ENCODE data around the gene L3MBTL3.

L3MBTL3 gene

DNA sequence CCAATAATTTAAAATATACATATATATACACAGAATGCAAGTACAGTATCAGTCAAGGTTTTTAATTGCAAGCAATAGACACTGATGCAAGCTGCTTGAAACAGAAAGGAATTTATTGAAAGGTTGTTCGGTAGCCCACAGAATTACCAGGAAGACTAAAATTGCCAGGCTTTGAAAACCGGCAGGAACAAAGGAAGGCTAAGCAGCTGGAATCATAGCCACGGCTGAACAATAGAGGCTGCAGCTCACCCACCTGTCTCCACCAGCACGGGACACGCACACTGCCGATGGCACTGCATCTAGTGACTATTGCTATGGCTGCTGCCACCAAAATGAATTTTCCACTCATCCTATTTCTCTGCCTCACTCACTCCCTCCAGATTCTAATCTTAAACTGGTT lies 22.0 kb upstream of the L3MBTL3 start:
- no peak for TF ChIP-seq POLR2AphosphoS5 (IDR thresholded peaks at IDR 0.05; ENCODE audit: low read depth, low read length)
- TF ChIP-seq FOXP2 (optimal IDR thresholded peaks at IDR 0.05; ENCODE audit: borderline replicate concordance, extremely low read depth, extremely low read length, insufficient read depth) = no peak
- TF ChIP-seq, protein P1, sequence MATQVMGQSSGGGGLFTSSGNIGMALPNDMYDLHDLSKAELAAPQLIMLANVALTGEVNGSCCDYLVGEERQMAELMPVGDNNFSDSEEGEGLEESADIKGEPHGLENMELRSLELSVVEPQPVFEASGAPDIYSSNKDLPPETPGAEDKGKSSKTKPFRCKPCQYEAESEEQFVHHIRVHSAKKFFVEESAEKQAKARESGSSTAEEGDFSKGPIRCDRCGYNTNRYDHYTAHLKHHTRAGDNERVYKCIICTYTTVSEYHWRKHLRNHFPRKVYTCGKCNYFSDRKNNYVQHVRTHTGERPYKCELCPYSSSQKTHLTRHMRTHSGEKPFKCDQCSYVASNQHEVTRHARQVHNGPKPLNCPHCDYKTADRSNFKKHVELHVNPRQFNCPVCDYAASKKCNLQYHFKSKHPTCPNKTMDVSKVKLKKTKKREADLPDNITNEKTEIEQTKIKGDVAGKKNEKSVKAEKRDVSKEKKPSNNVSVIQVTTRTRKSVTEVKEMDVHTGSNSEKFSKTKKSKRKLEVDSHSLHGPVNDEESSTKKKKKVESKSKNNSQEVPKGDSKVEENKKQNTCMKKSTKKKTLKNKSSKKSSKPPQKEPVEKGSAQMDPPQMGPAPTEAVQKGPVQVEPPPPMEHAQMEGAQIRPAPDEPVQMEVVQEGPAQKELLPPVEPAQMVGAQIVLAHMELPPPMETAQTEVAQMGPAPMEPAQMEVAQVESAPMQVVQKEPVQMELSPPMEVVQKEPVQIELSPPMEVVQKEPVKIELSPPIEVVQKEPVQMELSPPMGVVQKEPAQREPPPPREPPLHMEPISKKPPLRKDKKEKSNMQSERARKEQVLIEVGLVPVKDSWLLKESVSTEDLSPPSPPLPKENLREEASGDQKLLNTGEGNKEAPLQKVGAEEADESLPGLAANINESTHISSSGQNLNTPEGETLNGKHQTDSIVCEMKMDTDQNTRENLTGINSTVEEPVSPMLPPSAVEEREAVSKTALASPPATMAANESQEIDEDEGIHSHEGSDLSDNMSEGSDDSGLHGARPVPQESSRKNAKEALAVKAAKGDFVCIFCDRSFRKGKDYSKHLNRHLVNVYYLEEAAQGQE (IDR thresholded peaks at IDR 0.05; ENCODE audit: insufficient read depth in 1 of 2, low read depth in 2 of 2, low read length in 2 of 2) = no peak
- no peak for TF ChIP-seq SIN3A (IDR thresholded peaks at IDR 0.05; ENCODE audit: borderline replicate concordance, insufficient read depth, low read length)
- TF ChIP-seq TAF1 (IDR thresholded peaks at IDR 0.05; ENCODE audit: borderline replicate concordance, insufficient read depth, low read length) = no peak

DNA sequence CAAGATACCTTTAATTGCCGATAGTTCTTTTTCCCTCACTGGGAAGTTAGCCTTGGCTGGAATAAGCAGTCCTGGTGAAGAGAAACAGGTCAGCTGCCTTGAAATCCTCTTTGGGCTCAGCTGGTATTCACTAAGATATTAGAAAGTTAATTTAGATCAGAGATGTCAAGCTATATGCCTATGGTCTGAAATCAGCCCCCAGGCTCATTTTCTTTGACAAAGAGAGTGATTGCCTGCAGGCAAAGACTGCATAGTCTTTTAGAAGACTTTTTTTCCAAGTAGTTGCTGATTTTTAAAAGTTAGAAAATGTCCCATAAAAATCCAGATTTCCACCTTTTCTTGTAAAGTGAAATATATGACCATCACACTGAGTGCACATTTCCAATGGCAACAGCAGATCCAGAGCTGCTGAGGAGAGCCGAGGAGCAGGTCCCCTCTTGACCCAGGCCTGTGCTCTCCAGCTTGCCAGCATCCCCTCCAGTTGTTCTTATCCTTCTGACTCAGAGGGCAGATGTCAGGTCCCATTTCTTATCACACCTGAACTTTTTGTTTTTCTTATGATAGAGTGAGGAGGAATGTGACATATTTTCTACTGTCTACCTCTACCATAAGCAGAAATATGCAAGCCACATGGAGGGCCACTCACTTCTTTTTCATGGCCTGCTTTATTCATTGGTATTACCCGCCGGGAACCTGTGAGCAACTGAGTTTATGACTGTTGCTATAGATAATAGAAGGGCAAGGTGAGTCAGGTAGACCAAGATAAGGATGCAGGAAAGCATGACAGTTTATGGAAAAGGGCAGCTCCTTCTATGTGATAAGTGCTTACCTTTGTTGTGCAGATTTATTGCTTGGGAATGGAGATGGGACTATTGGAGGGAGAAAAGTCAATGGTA lies 17.6 kb upstream of the L3MBTL3 start:
- no peak for TF ChIP-seq SIN3A (IDR thresholded peaks at IDR 0.05; ENCODE audit: borderline replicate concordance, insufficient read depth, low read length)
- TF ChIP-seq TAF1 (IDR thresholded peaks at IDR 0.05; ENCODE audit: borderline replicate concordance, insufficient read depth, low read length) = no peak
- TF ChIP-seq, protein P1 (IDR thresholded peaks at IDR 0.05; ENCODE audit: insufficient read depth in 1 of 2, low read depth in 2 of 2, low read length in 2 of 2) = no peak
- no peak for TF ChIP-seq FOXP2 (optimal IDR thresholded peaks at IDR 0.05; ENCODE audit: borderline replicate concordance, extremely low read depth, extremely low read length, insufficient read depth)
- no peak for TF ChIP-seq POLR2AphosphoS5 (IDR thresholded peaks at IDR 0.05; ENCODE audit: low read depth, low read length)

DNA sequence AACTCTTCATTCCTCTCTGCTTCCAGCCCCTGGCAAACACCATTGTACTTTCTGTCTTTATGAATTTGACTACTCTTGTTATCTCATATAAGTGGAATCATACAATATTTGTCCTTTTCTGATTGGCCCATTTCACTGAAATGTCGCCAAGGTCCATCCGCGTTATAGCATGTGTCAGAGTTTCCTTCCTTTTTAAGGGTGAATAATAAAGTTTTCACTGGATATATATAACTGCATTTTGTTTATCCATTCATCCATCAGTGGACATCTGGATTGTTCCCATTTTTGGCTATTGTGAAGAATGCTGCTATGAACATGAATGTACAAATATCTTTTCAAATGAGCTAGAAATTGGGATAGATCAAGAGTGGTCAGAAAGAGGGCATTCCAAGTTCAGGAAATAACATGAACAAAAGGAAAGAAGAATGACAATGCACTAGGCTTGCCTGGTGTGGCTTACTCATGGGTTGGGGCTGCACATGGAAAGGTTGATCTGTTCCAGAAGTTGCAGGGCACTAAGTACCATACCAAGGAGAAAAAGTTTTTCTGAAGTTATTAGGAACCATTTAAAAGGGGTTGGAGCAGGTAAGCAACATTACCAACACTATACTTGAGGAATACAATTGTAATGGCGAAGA lies 10.0 kb upstream of the L3MBTL3 start:
- TF ChIP-seq FOXP2 (optimal IDR thresholded peaks at IDR 0.05; ENCODE audit: borderline replicate concordance, extremely low read depth, extremely low read length, insufficient read depth) = no peak
- no peak for TF ChIP-seq POLR2AphosphoS5 (IDR thresholded peaks at IDR 0.05; ENCODE audit: low read depth, low read length)
- no peak for TF ChIP-seq TAF1 (IDR thresholded peaks at IDR 0.05; ENCODE audit: borderline replicate concordance, insufficient read depth, low read length)
- TF ChIP-seq SIN3A (IDR thresholded peaks at IDR 0.05; ENCODE audit: borderline replicate concordance, insufficient read depth, low read length) = no peak
- TF ChIP-seq, protein P1 (IDR thresholded peaks at IDR 0.05; ENCODE audit: insufficient read depth in 1 of 2, low read depth in 2 of 2, low read length in 2 of 2) = no peak

DNA sequence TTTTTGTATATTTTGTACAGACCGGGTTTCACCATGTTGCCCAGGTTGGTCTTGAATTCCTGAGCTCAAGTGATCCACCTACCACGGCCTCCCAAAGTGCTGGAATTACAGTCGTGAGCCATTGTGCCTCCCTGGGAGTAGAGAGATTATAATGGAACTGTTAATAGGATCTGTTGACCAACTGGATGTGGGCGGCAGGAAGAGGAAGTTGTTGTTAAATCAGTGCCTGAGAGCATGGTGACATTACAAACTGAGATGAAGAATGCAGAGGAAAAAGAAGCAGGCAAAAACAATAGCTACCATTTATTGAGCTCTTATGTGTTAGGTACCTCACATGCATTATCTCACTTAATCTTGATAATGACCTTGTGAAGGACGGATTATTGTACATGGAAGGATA lies 9.2 kb upstream of the L3MBTL3 start:
- TF ChIP-seq POLR2AphosphoS5 (IDR thresholded peaks at IDR 0.05; ENCODE audit: low read depth, low read length) (no peak), TAF1 (IDR thresholded peaks at IDR 0.05; ENCODE audit: borderline replicate concordance, insufficient read depth, low read length) (no peak), FOXP2 (optimal IDR thresholded peaks at IDR 0.05; ENCODE audit: borderline replicate concordance, extremely low read depth, extremely low read length, insufficient read depth) (no peak), SIN3A (IDR thresholded peaks at IDR 0.05; ENCODE audit: borderline replicate concordance, insufficient read depth, low read length) (no peak)
- TF ChIP-seq, protein P1 (IDR thresholded peaks at IDR 0.05; ENCODE audit: insufficient read depth in 1 of 2, low read depth in 2 of 2, low read length in 2 of 2) = no peak
